Activated B cell treated with CpG ODN at 0.5 μM for 24 hours (primary cell): ENCODE data around the gene ZNF398. TPM values are rescaled to one million over a fixed set of nuclear protein-coding genes. Genes with fewer than 3 reads are reported as not detected.
A peak's percentile ranks its signal among the peaks of the same experiment; 100 is the strongest.

Source experiments
- ATAC-seq: fragments of 200-7000 bp; cut with Tn5 transposase; one replicate; pipeline ENCODE4 v1.10.0; 2021; ENCODE audit warnings: low read depth, mild to moderate bottlenecking, moderate library complexity
- CTCF ChIA-PET: fragments of 350-600 bp; sonication (Branson Sonifier 250); formaldehyde crosslinking; loops from one replicate; lab custom pipeline; 2021; ENCODE audit warnings: antibody characterized with exemption; lab: Charles Lee
- POLR2A ChIA-PET: fragments of 350-600 bp; sonication (Branson Sonifier 250); formaldehyde crosslinking; loops from one replicate; lab custom pipeline; 2021; ENCODE audit warnings: antibody characterized with exemption; lab: Charles Lee
- DNase-seq: peaks from one replicate; pipeline ENCODE4 v3.0.0; 2022
- H3K27ac Mint-ChIP-seq: one replicate; pipeline ENCODE4 v1.8.0; 2020; ENCODE audit warnings: mixed read lengths
- H3K27me3 Mint-ChIP-seq: one replicate; pipeline ENCODE4 v1.8.0; 2021; ENCODE audit warnings: mixed read lengths
- H3K36me3 Mint-ChIP-seq: one replicate; pipeline ENCODE4 v1.8.0; 2021; ENCODE audit warnings: low read depth, mixed read lengths
- H3K4me1 Mint-ChIP-seq: one replicate; pipeline ENCODE4 v1.8.0; 2021; ENCODE audit warnings: mixed read lengths
- H3K4me3 Mint-ChIP-seq: one replicate; pipeline ENCODE4 v1.8.0; 2020; ENCODE audit warnings: mild to moderate bottlenecking, mixed read lengths
- H3K9me3 Mint-ChIP-seq: one replicate; pipeline ENCODE4 v1.8.0; 2020; ENCODE audit warnings: mixed read lengths
- CTCF ChIP-seq: fragments of 200-600 bp; IDR thresholded peaks from one replicate; pipeline ENCODE4 v1.8.0; 2022; ENCODE audit warnings: antibody characterized with exemption, mild to moderate bottlenecking
- intact Hi-C: fragments of 100-400 bp; cut with micrococcal nuclease; formaldehyde crosslinking; loops from one replicate; pipeline ENCODE4 v1.15.1; 2024
- total RNA-seq: library from RNA; stranded (reverse); gene quantifications from 2 replicates; pipeline ENCODE4 v1.2.3, GENCODE V29; 2022

The ZNF398 gene
- total RNA-seq, 1 donor from 2014 or later: 17.3 TPM

DNA sequence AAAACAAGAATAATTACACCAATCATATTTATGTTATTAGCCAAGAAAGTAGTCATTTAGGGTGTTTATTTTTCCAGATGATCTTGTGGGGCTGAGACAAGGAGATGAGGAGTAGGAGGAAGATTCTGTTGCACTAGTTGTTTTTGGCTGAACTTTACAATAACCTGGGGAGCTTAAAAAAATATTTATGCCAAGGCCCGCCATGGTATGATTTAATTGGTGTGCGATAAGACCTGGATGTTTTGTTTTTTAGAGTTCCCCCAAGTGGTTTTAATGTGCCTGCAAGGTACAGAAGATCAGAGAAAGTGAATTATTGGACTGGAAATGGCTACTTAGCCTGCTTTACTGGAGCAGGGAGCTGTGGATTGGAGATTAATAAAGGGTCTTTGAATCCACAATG is 41.0 kb downstream of the ZNF398 start:
- no peaks in the 10 kb centered on the region for H3K36me3 Mint-ChIP-seq
- ATAC-seq: no peak
- H3K27me3 Mint-ChIP-seq: no peaks in the 10 kb centered on the region
- CTCF ChIA-PET: no interaction called here
- POLR2A ChIA-PET: no interaction called here
- peaks cover 10% of the 10 kb centered on the region for H3K4me1 Mint-ChIP-seq
- no peak for TF ChIP-seq CTCF
- no peak for DNase-seq
- intact Hi-C loops: no loop called here
- no peaks in the 10 kb centered on the region for H3K9me3 Mint-ChIP-seq
- H3K4me3 Mint-ChIP-seq: no peak overlapping the region
- no peak overlapping the region for H3K27ac Mint-ChIP-seq

- no peak for TF ChIP-seq CTCF
- peaks cover 10% of the 10 kb centered on the region for H3K4me1 Mint-ChIP-seq
- no peaks in the 10 kb centered on the region for H3K36me3 Mint-ChIP-seq
- H3K27me3 Mint-ChIP-seq: no peaks in the 10 kb centered on the region
- intact Hi-C loops: no loop called here
- H3K27ac Mint-ChIP-seq: no peak overlapping the region
- DNase-seq (no peak), ATAC-seq (no peak)
- H3K9me3 Mint-ChIP-seq: no peaks in the 10 kb centered on the region
- no peak overlapping the region for H3K4me3 Mint-ChIP-seq
- ChIA-PET POLR2A (no interaction called here), CTCF (no interaction called here)
These were observed 41.5 kb downstream of the ZNF398 start for GRCh38 chr7:149188637-149189259.

DNA sequence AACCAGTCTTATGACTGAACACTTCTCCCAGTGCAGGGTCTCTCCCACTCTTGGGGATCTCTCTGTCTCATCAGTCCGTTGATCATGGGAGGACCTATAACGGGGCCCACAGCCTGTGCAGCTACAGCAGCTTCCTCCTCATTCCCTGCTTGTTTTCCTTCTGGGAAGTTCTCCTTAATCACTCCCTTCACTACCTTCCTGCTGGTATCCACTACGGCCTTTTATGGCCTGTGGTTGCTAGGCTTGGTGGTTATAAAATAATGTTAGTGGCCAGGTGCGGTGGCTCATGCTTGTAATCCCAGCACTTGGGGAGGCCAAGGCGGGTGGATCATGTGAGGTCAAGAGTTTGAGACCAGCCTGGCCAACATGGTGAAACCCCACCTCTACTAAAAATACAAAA is 44.6 kb downstream of the ZNF398 start:
- DNase-seq (no peak), ATAC-seq (no peak)
- ChIA-PET CTCF (no interaction called here), POLR2A (no interaction called here)
- Mint-ChIP-seq H3K9me3 (no peaks in the 10 kb centered on the region), H3K27me3 (no peaks in the 10 kb centered on the region), H3K36me3 (peaks cover 5% of the 10 kb centered on the region), H3K27ac (no peak overlapping the region), H3K4me1 (peaks cover 23% of the 10 kb centered on the region), H3K4me3 (peak overlapping the region; percentile 83)
- intact Hi-C loops: no loop called here
- no peak for TF ChIP-seq CTCF

DNA sequence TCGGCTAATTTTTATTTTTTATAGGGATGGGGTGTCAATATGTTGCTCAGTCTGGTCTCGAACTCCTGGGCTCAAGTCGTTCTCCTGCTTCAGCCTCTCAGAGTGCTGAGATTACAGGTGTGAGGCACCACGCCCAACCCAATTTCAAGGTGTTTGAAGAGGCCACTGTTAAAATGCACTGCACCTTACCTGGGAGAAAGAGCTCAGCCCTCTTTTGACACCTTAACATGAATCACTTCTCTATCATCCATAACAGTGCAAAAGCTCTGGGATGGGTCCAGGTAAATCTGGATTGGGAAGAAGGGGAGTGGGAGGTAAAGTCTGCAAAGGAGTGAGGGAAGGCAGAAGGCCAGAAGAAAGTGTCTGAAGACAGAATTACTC is 47.5 kb downstream of the ZNF398 start:
- Mint-ChIP-seq H3K27me3 (no peaks in the 10 kb centered on the region), H3K27ac (no peak overlapping the region), H3K9me3 (no peaks in the 10 kb centered on the region), H3K4me3 (peak overlapping the region; percentile 87), H3K4me1 (peaks cover 31% of the 10 kb centered on the region), H3K36me3 (peaks cover 21% of the 10 kb centered on the region)
- POLR2A ChIA-PET: interaction anchor here (1.4 to 2.0 kb wide), 4 partner anchors 48 to 228 kb away, joined by 7 to 10 read pairs (median 8); partner anchors contain the start of genes ZNF398, ZNF425 and ZNF783
- ATAC-seq (no peak), DNase-seq (no peak)
- intact Hi-C loops: loop anchor here (2.0 to 5.0 kb wide), 4 partner anchors 44 to 228 kb away; partner anchors contain the start of genes PDIA4, ZNF212 and ZNF783
- TF ChIP-seq CTCF: no peak
- CTCF ChIA-PET: interaction anchor here (0.6 to 2.1 kb wide), 7 partner anchors 14 to 261 kb away, joined by 3 to 8 read pairs (median 4); partner anchors contain the start of genes ZNF398 and ZNF425
